DND-41 (cell line): ENCODE measurements around the gene SLC13A3.

ENCODE experiments used
- ATAC-seq: fragments of 200-7000 bp; cut with Tn5 transposase; 3 replicates; pipeline ENCODE4 v1.9.1; 2021; ENCODE audit warnings: low read depth; ENCODE audit not compliant: insufficient read depth
- DNase-seq: peaks from one replicate; pipeline ENCODE4 v3.0.0-alpha.2; 2020
- H2AFZ ChIP-seq: 2 replicates; pipeline ENCODE4 v1.6.0; 2012; ENCODE audit warnings: low read depth, low read length
- H3K27ac ChIP-seq: 2 replicates; pipeline ENCODE4 v1.5.1; 2012; ENCODE audit warnings: low read length, inconsistent platforms
- H3K27me3 ChIP-seq: fragments of 200-600 bp; sonication (generic); 2 replicates; pipeline ENCODE4 v1.6.0; 2012; ENCODE audit warnings: low read length, mild to moderate bottlenecking, inconsistent platforms; ENCODE audit not compliant: insufficient read depth, poor library complexity
- H3K36me3 ChIP-seq: 2 replicates; pipeline ENCODE4 v1.5.1; 2012; ENCODE audit warnings: low read length, inconsistent platforms; ENCODE audit not compliant: insufficient read depth
- H3K4me1 ChIP-seq: 2 replicates; pipeline ENCODE4 v1.5.1; 2012; ENCODE audit warnings: mild to moderate bottlenecking, low read length; ENCODE audit not compliant: insufficient read depth
- H3K4me2 ChIP-seq: 2 replicates; pipeline ENCODE4 v1.6.0; 2012; ENCODE audit warnings: mild to moderate bottlenecking, moderate library complexity, low read length, inconsistent platforms; ENCODE audit not compliant: insufficient read depth
- H3K4me3 ChIP-seq, 2 experiments: fragments of 200-600 bp in 1 of 2; shearing (Covaris generic) in 1 of 2; 2 replicates each; pipeline ENCODE4 v1.5.1; 2012 to 2016; ENCODE audit warnings: inconsistent platforms in 2 of 2, low read length in 2 of 2, mild to moderate bottlenecking in 2 of 2, low read depth in 1 of 2, moderate library complexity in 1 of 2
- H3K79me2 ChIP-seq: 2 replicates; pipeline ENCODE4 v1.6.0; 2012; ENCODE audit warnings: low read length, inconsistent platforms; ENCODE audit not compliant: insufficient read depth
- H3K9ac ChIP-seq: 2 replicates; pipeline ENCODE4 v1.6.0; 2012; ENCODE audit warnings: low read depth, mild to moderate bottlenecking, inconsistent platforms, low read length, moderate library complexity
- H3K9me3 ChIP-seq: 2 replicates; pipeline ENCODE4 v1.5.1; 2012; ENCODE audit warnings: low read length, moderate library complexity, mild to moderate bottlenecking, inconsistent platforms; ENCODE audit not compliant: insufficient read depth, severe bottlenecking
- H4K20me1 ChIP-seq: 2 replicates; pipeline ENCODE4 v1.6.0; 2012; ENCODE audit warnings: low read length; ENCODE audit not compliant: insufficient read depth
- CTCF ChIP-seq: IDR thresholded peaks from 2 replicates; pipeline ENCODE4 v1.5.1; 2012; ENCODE audit warnings: borderline replicate concordance, low read length, moderate library complexity, mild to moderate bottlenecking; ENCODE audit not compliant: poor library complexity, severe bottlenecking; ENCODE audit errors: extremely low read depth
- EZH2 ChIP-seq: IDR thresholded peaks from 3 replicates; pipeline ENCODE4 v1.6.1; 2012; ENCODE audit warnings: borderline replicate concordance, low read depth, mild to moderate bottlenecking, moderate library complexity, low read length, inconsistent platforms; ENCODE audit not compliant: severe bottlenecking

Gene SLC13A3

GRCh38 chr20:46695892-46696291, 44.6 kb upstream of the SLC13A3 start:
- no peak overlapping the region for H2AFZ ChIP-seq

GRCh38 chr20:46694484-46694883, 43.2 kb upstream of the SLC13A3 start:
- ATAC-seq (0 out of 3 replicates have a peak, but pooled peaks have one; percentile 20), DNase-seq (peak; percentile 26)
- H3K27ac ChIP-seq = no peak overlapping the region
- no peaks in the 10 kb centered on the region for H3K27me3 ChIP-seq
- H3K79me2 ChIP-seq = no peaks in the 10 kb centered on the region
- H3K4me2 ChIP-seq = no peak overlapping the region
- no peaks in the 10 kb centered on the region for H4K20me1 ChIP-seq
- no peaks in the 10 kb centered on the region for H3K9me3 ChIP-seq
- H3K4me1 ChIP-seq = peaks cover 9% of the 10 kb centered on the region
- peak overlapping the region; percentile 45; the same call in 1 of the 2 replicates for H2AFZ ChIP-seq
- H3K9ac ChIP-seq = no peak overlapping the region
- TF ChIP-seq CTCF (no peak), EZH2 (no peak)
- no peak overlapping the region for H3K4me3 ChIP-seq
- H3K36me3 ChIP-seq = no peaks in the 10 kb centered on the region

More at GRCh38 chr20:46695892-46696291, 44.6 kb upstream of the SLC13A3 start:
- Histone ChIP-seq H3K27me3 (no peaks in the 10 kb centered on the region), H3K36me3 (no peaks in the 10 kb centered on the region), H3K9ac (no peak overlapping the region), H3K4me1 (no peaks in the 10 kb centered on the region; the same call in 1 of the 2 replicates), H3K27ac (no peak overlapping the region), H3K4me2 (no peak overlapping the region), H3K4me3 (no peak overlapping the region), H3K9me3 (no peaks in the 10 kb centered on the region), H3K79me2 (no peaks in the 10 kb centered on the region), H4K20me1 (no peaks in the 10 kb centered on the region)
- ATAC-seq (no peak), DNase-seq (no peak)
- TF ChIP-seq EZH2 (no peak), CTCF (no peak)

- H3K9ac ChIP-seq = no peak overlapping the region
- H3K4me1 ChIP-seq = peaks cover 33% of the 10 kb centered on the region
- H4K20me1 ChIP-seq = peaks cover 27% of the 10 kb centered on the region; the same call in 1 of the 2 replicates
- H3K9me3 ChIP-seq = no peaks in the 10 kb centered on the region
- no peak overlapping the region for H3K4me3 ChIP-seq
- no peak for TF ChIP-seq EZH2
- no peak for TF ChIP-seq CTCF
- no peak for DNase-seq
- H3K27me3 ChIP-seq = no peaks in the 10 kb centered on the region
- peaks cover 12% of the 10 kb centered on the region for H3K36me3 ChIP-seq
- H3K27ac ChIP-seq = no peak overlapping the region
- no peak for ATAC-seq
- peaks cover 32% of the 10 kb centered on the region for H3K79me2 ChIP-seq
- H3K4me2 ChIP-seq = no peak overlapping the region
- no peak overlapping the region for H2AFZ ChIP-seq
Observed at GRCh38 chr20:46691196-46691595, 39.9 kb upstream of the SLC13A3 start.
